ENCODE data around the gene RABL6.
"Not testable (repeated sequence)": the region's sequence is repeated elsewhere in the genome, so short reads cannot be mapped to it uniquely, and the experiment has no call there.

RABL6 gene

GRCh38 chr9:136795000-136795348 lies 12.8 kb upstream of the RABL6 start:
- DNase-seq (ENCODE audit: low read depth, low spot score), result no peak

DNA sequence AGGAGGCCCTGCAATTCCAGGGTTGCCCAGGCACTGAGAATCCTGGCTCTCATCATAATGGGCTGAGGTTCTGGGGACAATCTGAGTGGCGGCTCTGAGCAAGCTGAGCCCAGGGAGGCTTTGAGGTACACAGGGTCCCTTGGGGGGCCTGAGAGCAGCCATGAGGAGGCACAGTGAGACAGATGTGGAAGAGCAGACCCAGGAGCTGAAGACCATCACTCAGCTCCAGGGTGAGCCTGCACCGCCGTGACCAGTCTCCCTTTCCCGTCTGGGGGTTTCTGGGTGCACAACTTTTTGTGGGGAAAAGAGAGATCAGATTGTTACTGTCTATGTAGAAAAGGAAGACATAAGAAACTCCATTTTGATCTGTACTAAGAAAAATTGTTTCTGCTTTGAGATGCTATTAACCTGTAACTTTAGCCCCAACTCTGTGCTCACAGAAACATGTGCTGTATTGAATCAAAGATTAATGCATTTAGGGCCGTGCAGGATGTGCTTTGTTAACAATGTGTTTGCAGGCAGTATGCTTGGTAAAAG lies 11.4 kb upstream of the RABL6 start, which contains the start of gene CCDC183:
TSS of gene CCDC183 (plus strand) at position 101 of the 537 bp plus-strand sequence. CDS start at position 161, 60 bp downstream.
- DNase-seq (ENCODE audit: low read depth, low spot score), result no peak

GRCh38 chr9:136796775-136797347 lies 10.9 kb upstream of the RABL6 start:
- peak; percentile 74 for DNase-seq (ENCODE audit: low read depth, low spot score)

DNA sequence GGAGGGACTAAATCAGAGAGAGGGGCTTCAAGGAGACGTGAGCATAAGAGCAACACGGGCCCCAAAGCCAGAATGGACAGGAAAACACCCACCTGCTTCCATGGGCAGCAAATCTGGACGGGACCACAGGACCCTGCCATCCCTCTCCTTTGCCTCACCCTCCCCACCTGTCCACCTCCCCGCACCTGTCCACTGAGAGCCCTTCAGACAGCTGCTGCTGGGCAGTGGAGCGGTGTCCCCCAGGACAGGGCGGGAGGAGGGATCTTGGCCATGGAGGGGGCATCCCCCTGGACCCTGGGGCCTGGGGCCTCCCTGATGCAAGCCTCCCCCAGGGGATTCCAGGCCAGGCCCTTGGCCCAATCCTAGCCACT lies 9.1 kb upstream of the RABL6 start:
- no peak for DNase-seq (ENCODE audit: low read depth, low spot score)

DNA sequence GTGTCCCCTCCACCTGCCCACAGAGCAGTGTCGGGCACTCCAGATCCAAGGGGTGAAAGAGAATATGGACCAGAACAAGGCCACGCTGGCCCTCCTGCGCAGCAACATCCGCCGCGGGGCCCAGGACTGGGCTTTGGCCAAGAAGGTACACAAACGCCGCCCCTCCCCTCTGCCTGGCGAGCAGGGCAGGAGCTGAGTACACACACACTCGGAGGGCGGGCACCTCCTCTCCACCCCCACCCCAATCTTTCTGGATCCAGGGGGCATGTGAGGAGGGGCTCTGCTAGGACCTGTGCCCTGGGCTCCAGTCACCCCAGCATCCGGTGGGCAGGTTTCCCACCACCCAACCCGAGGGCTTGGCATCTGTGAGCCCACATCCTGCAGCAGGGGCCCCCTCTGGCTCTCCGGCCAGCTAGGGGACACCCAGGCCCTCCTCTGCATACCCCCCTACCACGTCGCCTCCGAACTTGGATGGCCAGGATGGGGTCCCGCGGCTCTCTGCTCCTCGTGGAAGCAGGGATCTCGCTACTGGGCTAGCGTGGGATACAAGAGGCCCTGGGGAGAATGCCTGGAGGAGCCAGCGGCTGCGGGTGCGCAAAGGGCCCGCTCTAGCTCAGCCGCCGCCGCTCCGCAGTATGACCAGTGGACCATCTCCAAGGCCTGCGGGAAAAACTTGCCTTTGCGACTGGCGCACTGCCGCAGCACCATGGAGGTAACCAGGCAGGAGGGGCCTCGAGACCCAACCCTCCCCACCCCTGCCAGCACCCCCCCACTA lies 8.5 kb upstream of the RABL6 start:
- no peak for DNase-seq (ENCODE audit: low read depth, low spot score)

DNA sequence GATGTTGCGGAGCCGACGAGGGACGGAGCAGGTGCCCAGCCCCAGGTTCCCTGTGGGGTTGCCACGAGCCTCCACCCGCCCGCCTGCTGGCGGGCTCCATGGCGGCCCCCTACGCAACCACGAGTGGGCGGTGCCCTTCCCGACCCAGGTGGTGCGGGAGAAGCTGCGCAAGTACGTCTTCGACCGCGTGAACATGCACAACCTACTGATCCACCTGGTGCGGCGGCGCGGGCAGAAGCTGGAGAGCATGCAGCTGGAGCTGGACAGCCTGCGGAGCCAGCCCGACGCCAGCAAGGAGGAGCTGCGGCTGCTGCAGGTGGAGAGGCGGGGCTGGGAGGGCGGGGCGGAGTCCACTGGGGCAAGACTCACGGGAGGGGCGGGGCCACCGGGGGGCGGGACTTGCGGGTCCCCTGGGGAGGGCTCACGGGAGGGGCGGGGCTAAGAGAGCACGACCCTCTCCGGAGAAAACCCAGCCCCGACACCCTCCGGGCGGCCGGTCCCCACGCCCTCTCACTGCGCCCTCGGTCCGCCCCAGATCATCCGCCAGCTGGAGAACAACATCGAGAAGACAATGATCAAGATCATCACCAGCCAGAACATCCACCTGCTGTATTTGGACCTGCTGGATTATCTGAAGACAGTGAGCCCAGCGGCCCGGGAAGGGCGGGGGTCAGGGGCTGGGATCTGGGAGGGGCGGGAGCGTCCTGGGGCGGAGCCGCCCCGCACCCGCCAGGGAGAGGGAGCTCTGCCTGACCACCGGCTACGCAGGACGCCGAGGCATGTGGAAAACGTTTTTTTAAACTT lies 7.7 kb upstream of the RABL6 start:
- DNase-seq (ENCODE audit: low read depth, low spot score), result peak; percentile 86

GRCh38 chr9:136802321-136802720 lies 5.4 kb upstream of the RABL6 start:
- no peak for DNase-seq (ENCODE audit: low read depth, low spot score)

DNA sequence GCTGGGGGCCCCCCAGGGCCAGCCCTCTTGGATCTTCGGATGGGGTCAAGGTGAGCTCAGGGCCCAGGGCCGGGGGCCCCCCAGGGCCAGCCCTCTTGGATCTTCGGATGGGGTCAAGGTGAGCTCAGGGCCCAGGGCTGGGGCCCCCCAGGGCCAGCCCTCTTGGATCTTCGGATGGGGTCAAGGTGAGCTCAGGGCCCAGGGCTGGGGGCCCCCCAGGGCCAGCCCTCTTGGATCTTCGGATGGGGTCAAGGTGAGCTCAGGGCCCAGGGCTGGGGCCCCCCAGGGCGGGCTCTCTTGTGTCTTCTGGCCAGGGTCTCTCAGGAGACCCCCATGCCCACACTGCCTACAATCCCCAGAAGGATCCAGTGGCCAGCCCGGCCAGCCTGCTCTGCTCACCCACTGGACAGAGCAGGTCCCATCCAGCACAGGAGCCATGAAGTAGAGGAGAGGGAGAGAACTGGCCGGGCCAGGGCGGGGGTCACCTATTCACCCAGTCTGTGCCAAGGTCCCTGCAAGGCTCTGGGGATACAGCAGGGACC lies 4.7 kb upstream of the RABL6 start:
- DNase-seq (ENCODE audit: low read depth, low spot score), result not testable (repeated sequence)

- no peak for DNase-seq (ENCODE audit: low read depth, low spot score)
Observed at GRCh38 chr9:136803551-136804508, 3.9 kb upstream of the RABL6 start.

GRCh38 chr9:136804509-136805206 lies 3.1 kb upstream of the RABL6 start:
- no peak for DNase-seq (ENCODE audit: low read depth, low spot score)

- no peak for DNase-seq (ENCODE audit: low read depth, low spot score)
Observed at GRCh38 chr9:136805207-136805740, 2.5 kb upstream of the RABL6 start.

GRCh38 chr9:136806067-136806466 lies 1.7 kb upstream of the RABL6 start:
- DNase-seq (ENCODE audit: low read depth, low spot score), result no peak

- DNase-seq (ENCODE audit: low read depth, low spot score), result no peak
Observed at GRCh38 chr9:136806631-136807201, 1.0 kb upstream of the RABL6 start.

DNA sequence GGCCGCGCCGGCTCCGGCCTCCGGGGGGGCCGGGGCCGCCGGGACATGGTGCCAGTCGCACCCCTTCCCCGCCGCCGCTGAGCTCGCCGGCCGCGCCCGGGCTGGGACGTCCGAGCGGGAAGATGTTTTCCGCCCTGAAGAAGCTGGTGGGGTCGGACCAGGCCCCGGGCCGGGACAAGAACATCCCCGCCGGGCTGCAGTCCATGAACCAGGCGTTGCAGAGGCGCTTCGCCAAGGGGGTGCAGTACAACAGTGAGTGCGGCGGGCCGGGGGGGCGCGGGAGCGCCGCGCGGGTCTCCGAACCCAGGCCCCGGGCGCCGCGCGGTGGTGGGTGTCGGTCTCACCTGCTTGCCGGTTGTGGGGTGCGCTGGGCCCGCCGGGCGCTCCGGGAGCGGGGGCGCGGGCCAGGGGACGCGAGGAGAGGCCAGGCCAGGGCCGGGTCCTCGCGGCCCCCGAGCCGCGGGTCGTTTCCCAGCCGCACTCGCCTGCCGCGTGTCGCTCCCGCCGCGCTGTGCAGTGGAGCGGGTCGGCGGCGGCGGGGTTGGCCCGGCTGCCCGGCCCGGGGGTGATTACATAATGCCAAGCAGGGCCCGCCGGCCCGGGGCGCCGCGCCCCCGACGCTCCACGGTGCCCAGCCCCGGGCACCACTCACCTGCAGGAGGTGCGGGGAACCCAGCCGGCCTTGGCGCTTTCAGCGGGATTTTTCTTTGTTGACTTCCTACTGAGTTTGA lies 492 bp downstream of the RABL6 start:
- peak; percentile 40 for DNase-seq (ENCODE audit: low read depth, low spot score)

DNA sequence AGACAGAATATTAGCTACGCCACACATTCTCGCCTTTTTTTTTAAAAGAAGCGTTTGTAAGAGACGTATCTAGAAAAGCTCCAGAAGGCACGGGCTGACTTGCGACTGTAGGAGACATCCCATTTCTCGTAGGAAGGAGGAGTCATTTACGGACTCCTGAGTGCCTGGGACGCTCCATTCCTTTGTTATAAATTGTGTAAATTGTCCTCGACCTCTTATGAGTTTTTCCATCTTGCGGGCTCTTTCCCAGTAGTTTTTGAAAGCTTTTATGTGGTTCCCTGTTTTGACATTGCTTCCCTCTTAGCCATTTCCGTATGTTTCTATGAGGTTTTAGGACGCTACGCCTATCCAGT lies 1.0 kb downstream of the RABL6 start:
- DNase-seq (ENCODE audit: low read depth, low spot score), result no peak

- DNase-seq (ENCODE audit: low read depth, low spot score), result no peak
Observed at GRCh38 chr9:136814725-136815421, 7.1 kb downstream of the RABL6 start.

DNA sequence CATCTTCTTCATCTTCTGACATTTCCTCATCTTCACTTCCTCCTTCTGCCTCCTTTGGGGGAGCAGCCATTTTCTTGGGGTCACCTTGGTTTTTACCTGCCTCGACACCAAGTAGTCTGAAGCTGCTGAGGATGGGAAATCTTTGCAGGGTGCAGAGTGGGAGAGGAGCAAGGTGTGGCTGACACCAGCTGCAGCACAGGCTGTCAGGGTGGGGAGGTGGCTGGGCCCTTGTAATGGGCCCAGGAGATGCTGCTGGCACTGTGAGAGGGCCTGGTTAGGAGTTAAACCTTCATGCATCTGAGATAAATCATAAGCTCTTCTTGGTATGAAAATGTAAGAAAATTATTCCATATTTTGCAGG lies 7.7 kb downstream of the RABL6 start:
- DNase-seq (ENCODE audit: low read depth, low spot score), result no peak

GRCh38 chr9:136820971-136821825 lies 13.4 kb downstream of the RABL6 start:
- DNase-seq (ENCODE audit: low read depth, low spot score), result peak; percentile 76
